Epithelial cell of proximal tubule (primary cell): ENCODE measurements around the gene PHACTR4. TPM values are rescaled to one million over a fixed set of nuclear protein-coding genes. Genes with fewer than 3 reads are reported as not detected.
A peak's percentile ranks its signal among the peaks of the same experiment; 100 is the strongest.

Experiments
- DNase-seq: peaks from one replicate; pipeline ENCODE4 v3.0.0-alpha.2; 2011; ENCODE audit warnings: low read depth
- H3K4me3 ChIP-seq: 2 replicates; pipeline ENCODE4 v1.5.1; 2011; ENCODE audit warnings: low read depth, mild to moderate bottlenecking, low read length
- CTCF ChIP-seq: conservative IDR thresholded peaks from 2 replicates; pipeline ENCODE4 v1.5.1; 2012; ENCODE audit warnings: low read depth, mild to moderate bottlenecking, low read length
- total RNA-seq: library from RNA; depleted of rRNA; stranded (reverse); fragments of >200 nt; gene quantifications from 2 replicates; pipeline ENCODE4 v1.2.3, GENCODE V29; 2015

PHACTR4 gene
- total RNA-seq, 1 donor from 2014 or later = 35.9 TPM

DNA sequence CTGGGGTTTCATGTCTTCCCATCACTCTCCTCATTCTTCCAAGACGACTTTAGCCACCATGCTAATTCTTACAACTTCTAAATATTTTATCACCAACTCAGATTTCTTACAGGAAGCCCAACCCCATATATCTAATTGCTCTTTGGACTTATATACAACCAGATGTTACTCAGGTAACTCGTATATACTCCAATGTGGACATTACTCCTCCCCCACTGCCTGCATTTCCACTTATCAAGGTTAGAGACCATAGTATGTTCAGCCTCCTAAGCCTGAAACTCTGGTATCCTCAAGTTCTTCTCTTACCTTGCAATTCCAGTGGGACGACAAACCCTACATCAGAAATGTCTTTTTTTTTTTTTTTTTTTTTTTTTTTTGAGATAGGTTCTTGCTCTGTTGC, 133.6 kb downstream of the PHACTR4 start:
- DNase-seq = no peak
- no peak for TF ChIP-seq CTCF
- no peak overlapping the region for H3K4me3 ChIP-seq

GRCh38 chr1:28505406-28506187, 136.1 kb downstream of the PHACTR4 start, which contains the start of gene RCC1:
TSS of gene RCC1 (plus strand) at chr1:28506043. CDS start at chr1:28529867, 23,824 bp downstream.
- DNase-seq = peak; percentile 89
- TF ChIP-seq CTCF = no peak
- H3K4me3 ChIP-seq = peak within 1 kb of the TSS; percentile 83

DNA sequence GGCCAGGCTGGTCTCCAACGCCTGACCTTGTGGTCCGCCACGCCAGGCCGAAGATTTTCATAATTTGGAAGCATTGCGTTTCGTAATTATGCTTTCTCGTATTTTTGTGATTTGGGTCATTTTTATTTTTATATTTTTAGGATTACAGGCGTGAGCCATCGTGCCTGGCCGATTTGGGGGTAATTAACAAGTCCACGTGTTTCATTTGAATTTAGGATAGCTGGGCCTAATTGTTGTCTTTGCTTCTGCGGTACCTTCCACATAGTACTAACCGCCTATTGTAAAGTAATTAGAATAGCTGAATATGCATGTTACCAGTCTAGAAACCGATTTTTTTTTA, 137.3 kb downstream of the PHACTR4 start:
- no peak for DNase-seq
- peak overlapping the region; percentile 83 for H3K4me3 ChIP-seq
- no peak for TF ChIP-seq CTCF

DNA sequence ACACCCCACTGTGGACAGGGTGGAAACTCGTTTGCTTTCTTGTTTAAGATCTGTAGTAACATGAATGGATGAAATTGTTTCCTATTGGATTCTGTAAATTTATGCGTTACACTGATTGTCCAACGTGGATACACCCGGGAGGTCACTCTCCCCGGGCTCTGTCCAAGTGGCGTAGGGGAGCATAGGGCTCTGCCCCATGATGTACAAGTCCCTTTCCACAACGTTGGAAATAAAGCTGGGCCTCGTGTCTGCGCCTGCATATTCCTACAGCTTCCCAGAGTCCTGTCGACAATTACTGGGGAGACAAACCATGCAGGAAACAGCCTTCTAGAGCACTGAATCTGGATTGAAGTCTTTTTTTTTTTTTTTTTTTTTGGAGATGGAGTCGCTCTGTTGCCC, 137.7 kb downstream of the PHACTR4 start:
- no peak for DNase-seq
- H3K4me3 ChIP-seq = peak overlapping the region; percentile 83
- TF ChIP-seq CTCF = no peak

DNA sequence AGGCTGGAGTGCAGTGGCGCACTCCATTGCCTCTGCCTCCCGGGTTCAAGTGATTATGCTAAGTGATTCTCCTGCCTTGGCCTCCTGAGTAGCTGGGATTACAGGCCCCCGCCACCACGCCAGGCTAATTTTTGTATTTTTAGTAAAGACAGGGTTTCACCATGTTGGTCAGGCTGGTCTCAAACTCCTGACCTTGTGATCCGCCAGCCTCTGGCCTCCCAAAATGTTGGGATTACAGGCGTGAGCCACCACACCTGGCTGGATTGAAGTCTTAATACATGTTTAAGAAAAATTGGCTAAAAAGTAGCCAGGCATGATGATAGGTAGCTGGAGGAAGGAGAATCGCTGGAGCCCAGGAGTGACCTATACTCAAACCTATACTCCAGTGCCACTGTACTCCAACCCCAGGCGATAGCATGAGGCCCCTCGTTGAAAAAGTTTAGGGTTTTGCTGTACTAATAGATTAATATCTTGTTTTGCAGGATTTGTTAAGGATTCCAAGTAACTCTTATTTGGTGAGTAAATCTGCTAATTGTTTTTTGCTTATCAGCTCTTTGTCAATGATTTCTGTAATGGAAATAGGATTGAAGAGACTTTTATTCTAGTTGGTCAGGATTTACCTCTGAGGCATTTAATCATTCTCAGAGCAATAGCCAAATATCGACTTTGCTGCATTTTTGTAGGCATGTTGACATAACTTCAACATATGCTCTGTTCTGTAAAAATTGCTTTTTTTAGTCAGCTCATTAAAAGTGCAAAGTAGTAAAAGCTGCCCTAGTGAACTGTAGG, 138.3 kb downstream of the PHACTR4 start:
- DNase-seq = no peak
- H3K4me3 ChIP-seq = peak overlapping the region; percentile 83
- TF ChIP-seq CTCF = no peak

DNA sequence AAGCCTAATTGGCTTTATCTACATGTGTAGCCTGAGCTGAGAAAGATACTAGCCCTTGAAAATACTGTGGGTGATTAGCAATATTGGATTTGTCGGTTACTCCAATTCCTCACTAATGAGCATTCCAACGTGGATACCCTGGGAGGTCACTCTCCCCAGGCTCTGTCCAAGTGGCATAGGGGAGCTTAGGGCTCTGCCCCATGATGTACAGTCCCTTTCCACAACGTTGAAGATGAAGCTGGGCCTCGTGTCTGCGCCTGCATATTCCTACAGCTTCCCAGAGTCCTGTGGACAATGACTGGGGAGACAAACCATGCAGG, 138.9 kb downstream of the PHACTR4 start:
- no peak for DNase-seq
- H3K4me3 ChIP-seq = peak overlapping the region; percentile 83
- TF ChIP-seq CTCF = no peak

DNA sequence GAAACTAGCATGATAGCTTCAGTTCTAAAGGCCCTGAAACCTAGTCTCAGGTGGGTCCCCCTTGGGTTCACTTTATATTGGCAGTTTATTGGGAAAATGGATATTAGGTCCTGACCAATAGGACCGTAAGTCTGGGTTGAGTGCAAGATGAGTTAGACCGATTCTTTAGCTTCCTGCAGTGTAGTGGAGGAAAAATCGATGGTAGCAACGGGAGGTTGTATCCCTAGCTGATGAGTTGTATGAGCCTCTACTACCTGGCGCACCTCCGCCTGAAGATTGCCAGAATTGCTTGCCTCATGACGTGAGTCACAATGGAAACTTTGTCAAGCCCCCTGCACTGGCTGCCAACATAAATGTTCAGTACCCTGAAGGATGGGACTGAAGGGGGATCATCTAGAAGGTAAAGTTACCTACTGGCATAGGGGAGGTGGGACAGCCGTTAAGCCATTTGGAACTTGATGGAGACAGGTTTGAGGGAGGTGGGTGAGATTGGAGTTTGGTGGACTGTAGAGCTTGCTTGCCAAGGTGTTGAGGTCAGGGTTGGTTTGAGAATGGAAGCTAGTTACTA, 140.2 kb downstream of the PHACTR4 start:
- DNase-seq = no peak
- H3K4me3 ChIP-seq = peak overlapping the region; percentile 83

More for the DNA sequence above, 140.2 kb downstream of the PHACTR4 start:
- no peak for TF ChIP-seq CTCF
